T-cell (primary cell): ENCODE measurements around the gene BRICD5. TPM values are rescaled to one million over a fixed set of nuclear protein-coding genes. Genes with fewer than 3 reads are reported as not detected.

Experiments used
- ATAC-seq, 4 experiments: fragments of 200-7000 bp in 3 of 4; fragments of 150-1000 bp in 1 of 4; cut with Tn5 transposase; replicated peaks in 1 of 4; 1 replicate in 3 of 4; 2 replicates in 1 of 4; pipeline ENCODE4 v1.10.0; 2021; ENCODE audit warnings: moderate library complexity in 3 of 4, mild to moderate bottlenecking in 2 of 4, moderate number of reproducible peaks in 1 of 4
- CTCF ChIA-PET, 2 donors: fragments of 300-600 bp; sonication (Branson Sonifier 250); formaldehyde crosslinking; loops; one replicate each; lab custom pipeline; 2022; ENCODE audit warnings: antibody characterized with exemption in 2 of 2; lab: Charles Lee
- POLR2A ChIA-PET, 2 donors: fragments of 300-600 bp; sonication (Branson Sonifier 250); formaldehyde crosslinking; loops; one replicate each; lab custom pipeline; 2022; ENCODE audit warnings: antibody characterized with exemption in 2 of 2; lab: Charles Lee
- DNase-seq, 35 experiments: peaks; one replicate each; pipeline versions ENCODE4 v3.0.0 to v3.0.0-alpha.2; 2013 to 2023
- H3K27ac ChIP-seq: one replicate; pipeline ENCODE4 v1.5.1; 2013; ENCODE audit warnings: low read length
- H3K27me3 ChIP-seq, 2 experiments: replicated peaks in 1 of 2; 1 replicate in 1 of 2; 2 replicates in 1 of 2; pipeline versions ENCODE4 v1.6.1 to v1.7.0; 2013; ENCODE audit warnings: low read length in 1 of 2, mixed read lengths in 1 of 2; ENCODE audit not compliant: control insufficient read depth in 2 of 2, insufficient read depth in 2 of 2; ENCODE audit errors: extremely low read depth in 1 of 2
- H3K36me3 ChIP-seq, 2 donors: 1 replicate in 1 of 2; 2 replicates in 1 of 2; pipeline versions ENCODE4 v1.6.1 to v1.7.0; 2013; ENCODE audit warnings: low read length in 1 of 2; ENCODE audit not compliant: control insufficient read depth in 2 of 2, insufficient read depth in 1 of 2; ENCODE audit errors: extremely low read depth in 1 of 2
- H3K4me1 ChIP-seq, 2 experiments: 1 replicate in 1 of 2; 2 replicates in 1 of 2; pipeline versions ENCODE4 v1.6.1 to v1.7.0; 2013; ENCODE audit warnings: low read length in 2 of 2, mixed read lengths in 1 of 2; ENCODE audit not compliant: insufficient read depth in 2 of 2, control insufficient read depth in 1 of 2; ENCODE audit errors: extremely low read depth in 1 of 2
- H3K4me3 ChIP-seq, 2 donors: 1 replicate in 1 of 2; 2 replicates in 1 of 2; pipeline versions ENCODE4 v1.5.1 to v1.7.0; 2013; ENCODE audit warnings: mild to moderate bottlenecking in 2 of 2, low read length in 1 of 2, moderate library complexity in 1 of 2; ENCODE audit not compliant: control insufficient read depth in 1 of 2; ENCODE audit errors: extremely low read depth in 1 of 2
- H3K9me3 ChIP-seq: 2 replicates; pipeline ENCODE4 v1.7.0; 2013
- H3K27ac Mint-ChIP-seq, 2 donors: one replicate each; pipeline ENCODE4 v1.8.0; 2020 to 2021; ENCODE audit warnings: mild to moderate bottlenecking in 2 of 2, mixed read lengths in 2 of 2
- H3K27me3 Mint-ChIP-seq, 2 donors: one replicate each; pipeline ENCODE4 v1.8.0; 2021 to 2022; ENCODE audit warnings: mixed read lengths in 2 of 2
- H3K36me3 Mint-ChIP-seq: one replicate; pipeline ENCODE4 v1.8.0; 2021; ENCODE audit warnings: mixed read lengths
- H3K4me1 Mint-ChIP-seq, 3 donors: one replicate each; pipeline ENCODE4 v1.8.0; 2020 to 2022; ENCODE audit warnings: mixed read lengths in 3 of 3, mild to moderate bottlenecking in 1 of 3
- H3K4me3 Mint-ChIP-seq, 3 donors: one replicate each; pipeline ENCODE4 v1.8.0; 2020 to 2022; ENCODE audit warnings: mild to moderate bottlenecking in 3 of 3, mixed read lengths in 3 of 3, moderate library complexity in 3 of 3
- H3K9me3 Mint-ChIP-seq, 3 donors: one replicate each; pipeline ENCODE4 v1.8.0; 2020 to 2022; ENCODE audit warnings: mixed read lengths in 3 of 3
- WGBS: methylation state at CpG from one replicate; pipeline ENCODE4 v1.1.5; 2013; ENCODE audit warnings: missing lambda C conversion rate; ENCODE audit not compliant: insufficient coverage; 5-methylcytosine and 5-hydroxymethylcytosine counted together
- total RNA-seq, 35 experiments: library from RNA in 6 of 35; stranded (reverse) in 6 of 35; fragments of 120-200 nt in 1 of 35; gene quantifications; one replicate each; pipeline versions ENCODE4 v1.2.1 to v1.2.4 and lab custom pipeline; 2013 to 2026

BRICD5 gene
- total RNA-seq, 5 donors from 2014 or later (not counting 1 experiment from before 2014, with no cell fraction given), result 6.7 to 27.7 (median 20.4) TPM

DNA sequence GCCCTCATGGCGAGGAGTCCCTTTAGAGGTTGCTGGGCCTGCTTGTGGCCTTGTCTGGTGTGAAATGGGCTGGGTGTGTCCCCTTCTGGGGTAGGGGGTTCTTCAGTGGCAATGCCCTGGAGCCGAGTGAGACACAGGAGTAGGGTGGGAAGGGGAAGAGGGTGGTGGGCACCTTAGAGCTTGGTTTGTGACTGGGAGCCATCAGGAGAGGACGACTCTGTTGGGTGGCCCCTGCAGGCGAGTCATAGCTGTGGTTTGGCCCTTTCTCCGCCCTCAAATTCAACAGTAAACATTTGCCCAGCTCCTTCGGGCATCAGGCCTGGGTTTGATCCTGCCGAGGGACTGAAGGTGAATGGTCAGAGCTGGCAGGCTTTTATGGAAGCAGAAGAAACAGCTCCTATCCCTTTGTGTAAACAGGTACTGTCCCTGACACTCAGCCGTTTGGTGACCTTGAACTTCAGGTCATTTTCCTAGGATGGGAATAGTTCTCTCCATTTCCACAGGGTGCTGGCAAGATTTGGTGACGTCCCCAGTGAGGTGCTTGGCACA, 15.7 kb upstream of the BRICD5 start:
- DNase-seq, result no peak
- H3K4me3 Mint-ChIP-seq, result peak overlapping the region; percentile 29 to 49 (median 39)
- no peaks in the 10 kb centered on the region for H3K27me3 Mint-ChIP-seq
- Histone ChIP-seq H3K27ac (no peak overlapping the region), H3K36me3 (peaks cover 21 to 32% of the 10 kb centered on the region in 2 donors), H3K9me3 (no peaks in the 10 kb centered on the region), H3K27me3 (peaks cover 0 to 14% of the 10 kb centered on the region in 2 experiments), H3K4me1 (peaks cover 3 to 31% of the 10 kb centered on the region in 2 experiments), H3K4me3 (no peak overlapping the region)
- H3K36me3 Mint-ChIP-seq, result peaks cover 10% of the 10 kb centered on the region
- ATAC-seq, result no peak
- POLR2A ChIA-PET, result no interaction called here
- WGBS, result 66% methylated on average over 3 of the region's 9 CpGs
- H3K27ac Mint-ChIP-seq, result no peak overlapping the region
- no peaks in the 10 kb centered on the region for H3K9me3 Mint-ChIP-seq
- CTCF ChIA-PET, result interaction anchor here in 1 of 2 donors (1.2 kb wide), 1 partner anchor 25 kb away, joined by 3 read pairs; the partner anchor contains the start of gene ECI1
- peaks cover 6 to 28% (median 20%) of the 10 kb centered on the region in 3 donors for H3K4me1 Mint-ChIP-seq

DNA sequence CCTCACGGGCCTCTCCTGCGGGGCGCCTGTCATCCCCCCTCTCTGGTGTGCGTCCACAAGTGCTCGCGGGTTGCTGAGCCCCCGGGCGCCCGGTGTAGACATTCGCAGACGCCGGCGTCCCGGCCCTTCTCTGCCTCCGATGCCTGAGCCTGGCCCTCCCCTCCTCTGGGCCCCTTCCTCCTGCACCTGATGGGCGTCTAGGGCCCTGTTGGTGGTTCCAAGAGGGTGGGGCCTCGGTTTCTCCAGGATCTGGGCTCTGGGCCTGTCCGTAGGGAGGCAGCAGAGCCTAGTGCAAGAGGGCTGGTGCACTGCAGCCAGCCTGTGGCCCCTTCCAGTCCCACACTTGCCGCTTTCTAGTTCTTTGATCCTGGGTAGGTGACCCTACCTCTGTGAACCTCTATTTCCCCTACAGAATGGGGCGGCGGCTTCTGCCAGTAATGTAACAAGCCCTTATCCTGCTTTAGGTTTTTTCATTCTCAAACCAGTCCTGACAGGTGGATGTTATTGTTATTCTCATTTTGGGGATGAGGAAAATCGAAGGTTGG, 13.4 kb upstream of the BRICD5 start:
- peaks cover 0 to 11% of the 10 kb centered on the region in 2 experiments for H3K27me3 ChIP-seq
- peak overlapping the region; percentile 70 to 93 for H3K4me3 ChIP-seq
- peaks cover 6 to 28% (median 20%) of the 10 kb centered on the region in 3 donors for H3K4me1 Mint-ChIP-seq
- H3K4me1 ChIP-seq, result peaks cover 3 to 31% of the 10 kb centered on the region in 2 experiments
- H3K9me3 Mint-ChIP-seq, result no peaks in the 10 kb centered on the region
- peaks cover 13 to 16% of the 10 kb centered on the region in 2 donors for H3K36me3 ChIP-seq
- ATAC-seq (peak; percentile 16 to 30 (median 24)), DNase-seq (peak in 15 of 35 experiments; percentile 5 to 38 (median 20))
- H3K27ac Mint-ChIP-seq, result peak overlapping the region in 1 of 2 donors; percentile 3
- H3K9me3 ChIP-seq, result no peaks in the 10 kb centered on the region
- ChIA-PET CTCF (no interaction called here), POLR2A (no interaction called here)
- WGBS, result under 1% methylated on average over 10 of the region's 22 CpGs
- no peaks in the 10 kb centered on the region for H3K27me3 Mint-ChIP-seq
- peak overlapping the region; percentile 68 to 77 (median 77) for H3K4me3 Mint-ChIP-seq
- no peaks in the 10 kb centered on the region for H3K36me3 Mint-ChIP-seq
- H3K27ac ChIP-seq, result peak overlapping the region; percentile 55

DNA sequence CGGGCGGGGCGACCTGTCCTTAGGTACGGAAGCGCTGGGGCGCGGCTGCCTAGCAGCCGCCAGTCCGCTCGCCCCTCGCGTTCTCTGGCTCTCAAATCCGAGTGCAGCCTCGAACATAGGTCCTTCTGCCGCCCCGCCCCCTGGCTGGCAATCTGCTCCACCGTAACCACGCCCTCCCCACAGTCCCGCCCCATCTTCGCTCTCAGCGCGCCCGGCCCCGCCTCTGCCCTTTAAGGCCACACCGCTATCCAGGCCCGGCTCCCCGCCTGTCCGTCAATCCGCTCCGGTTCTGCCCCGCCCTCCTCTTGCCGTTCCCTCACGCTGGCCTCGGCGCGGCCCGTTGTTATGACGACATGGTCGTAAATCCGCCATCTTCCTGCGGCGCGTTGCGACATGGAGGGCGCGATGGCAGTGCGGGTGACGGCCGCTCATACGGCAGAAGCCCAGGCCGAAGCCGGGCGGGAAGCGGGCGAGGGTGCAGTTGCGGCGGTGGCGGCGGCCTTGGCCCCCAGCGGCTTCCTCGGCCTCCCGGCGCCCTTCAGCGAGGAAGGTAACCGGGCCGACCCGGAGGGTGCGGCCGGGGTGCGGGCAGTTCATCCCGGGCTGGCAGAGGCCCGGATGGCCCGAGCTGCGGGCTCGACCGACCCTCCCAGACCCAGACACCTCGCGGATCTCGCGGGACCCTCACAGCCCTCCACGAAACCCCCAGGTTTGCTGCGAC, 12.7 kb upstream of the BRICD5 start, which contains the start of gene E4F1:
Gene E4F1 (plus strand): TSS at position 371 of the 721 bp plus-strand sequence. CDS start 23 bp downstream, at position 394.
- Mint-ChIP-seq H3K27ac (peak within 1 kb of the TSS; percentile 53 to 84), H3K36me3 (no peaks in the 10 kb centered on the region), H3K9me3 (no peaks in the 10 kb centered on the region), H3K4me3 (peak within 1 kb of the TSS; percentile 68 to 88 (median 77)), H3K27me3 (no peaks in the 10 kb centered on the region), H3K4me1 (peaks cover 6 to 28% (median 20%) of the 10 kb centered on the region in 3 donors)
- CTCF ChIA-PET, result interaction anchor here (0.6 kb wide), 2 partner anchors 70 to 83 kb away, joined by 3 to 4 read pairs; no protein-coding TSS in a partner anchor
- DNase-seq (peak; percentile 92 to 99 (median 97)), ATAC-seq (peak; percentile 95 to 97 (median 97))
- under 1% methylated on average over 82 of the region's 82 CpGs for WGBS
- peak within 1 kb of the TSS; percentile 70 to 93 for H3K4me3 ChIP-seq
- peaks cover 0 to 10% of the 10 kb centered on the region in 2 experiments for H3K27me3 ChIP-seq
- H3K36me3 ChIP-seq, result peaks cover 7 to 9% of the 10 kb centered on the region in 2 donors
- H3K27ac ChIP-seq, result peak within 1 kb of the TSS; percentile 60
- peaks cover 3 to 31% of the 10 kb centered on the region in 2 experiments for H3K4me1 ChIP-seq
- no peaks in the 10 kb centered on the region for H3K9me3 ChIP-seq
- POLR2A ChIA-PET, result no interaction called here

DNA sequence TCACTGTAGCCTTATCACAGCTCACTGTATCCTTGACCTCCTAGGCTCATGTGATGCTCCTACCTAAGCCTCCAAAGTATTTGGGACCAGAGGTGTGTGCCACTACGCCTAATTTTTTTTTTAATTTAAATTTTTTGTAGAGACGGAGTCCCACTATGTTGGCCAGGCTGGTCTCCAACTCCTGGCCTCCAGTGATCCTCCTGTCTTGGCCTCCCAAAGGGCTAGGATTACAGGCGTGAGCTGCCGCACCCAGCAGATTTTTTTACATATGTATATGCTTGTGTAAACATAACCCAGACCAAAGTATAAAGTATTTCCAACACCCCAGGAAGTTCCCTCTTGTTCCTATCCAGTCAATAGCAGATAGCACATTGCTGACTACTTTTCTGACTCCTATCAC, 5.7 kb upstream of the BRICD5 start:
- H3K9me3 Mint-ChIP-seq, result no peaks in the 10 kb centered on the region
- CTCF ChIA-PET, result no interaction called here

DNA sequence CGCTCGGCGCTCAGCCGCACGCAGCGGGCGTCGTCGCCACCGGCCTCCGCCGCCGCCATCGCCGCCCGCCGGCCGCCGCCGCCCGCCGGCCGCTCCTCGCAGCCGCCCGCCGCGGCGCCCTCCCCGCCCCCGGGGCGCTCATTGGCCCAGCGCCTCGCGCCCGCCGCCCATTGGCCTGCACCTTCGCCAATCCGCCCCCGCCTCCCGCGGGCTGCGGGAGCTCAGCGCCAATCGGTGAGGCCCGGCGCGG, 4.0 kb upstream of the BRICD5 start, which contains the start of gene PGP:
Gene PGP (minus strand): TSS at position 122 of the 250 bp plus-strand sequence. CDS start 63 bp downstream, at position 59.
- H3K9me3 ChIP-seq, result no peaks in the 10 kb centered on the region
- POLR2A ChIA-PET, result interaction anchor here in 1 of 2 donors (0.6 to 1.0 kb wide), 2 partner anchors 60 to 385 kb away, joined by 3 to 4 read pairs; partner anchors contain the start of gene TRAF7
- H3K4me1 ChIP-seq, result peaks cover 6 to 29% of the 10 kb centered on the region in 2 experiments
- no peaks in the 10 kb centered on the region for H3K27me3 ChIP-seq
- H3K4me3 ChIP-seq, result peak within 1 kb of the TSS; percentile 73 to 83
- ATAC-seq (peak; percentile 93 to 97 (median 96)), DNase-seq (peak in 1 of 35 experiments; percentile 99)
- H3K4me3 Mint-ChIP-seq, result peak within 1 kb of the TSS; percentile 78 to 85 (median 80)
- H3K27me3 Mint-ChIP-seq, result no peaks in the 10 kb centered on the region
- WGBS, result under 1% methylated on average over 48 of the region's 48 CpGs
- H3K27ac Mint-ChIP-seq, result peak within 1 kb of the TSS; percentile 73 to 89
- no peaks in the 10 kb centered on the region for H3K9me3 Mint-ChIP-seq
- CTCF ChIA-PET, result interaction anchor here in 1 of 2 donors (0.5 to 0.6 kb wide), 2 partner anchors 59 to 305 kb away, joined by 3 read pairs; partner anchors contain the start of gene TRAF7
- H3K36me3 ChIP-seq, result peaks cover 9 to 11% of the 10 kb centered on the region in 2 donors
- H3K36me3 Mint-ChIP-seq, result peaks cover 2% of the 10 kb centered on the region
- peak within 1 kb of the TSS; percentile 77 for H3K27ac ChIP-seq
- H3K4me1 Mint-ChIP-seq, result peaks cover 12 to 17% (median 16%) of the 10 kb centered on the region in 3 donors

More for the DNA sequence above, 5.7 kb upstream of the BRICD5 start:
- POLR2A ChIA-PET, result no interaction called here
- DNase-seq, result no peak
- no peak for ATAC-seq
- H3K27ac ChIP-seq, result no peak overlapping the region
- 100% methylated on average over 2 of the region's 4 CpGs for WGBS
- peaks cover 9 to 13% of the 10 kb centered on the region in 2 donors for H3K36me3 ChIP-seq
- H3K4me3 ChIP-seq, result no peak overlapping the region
- no peaks in the 10 kb centered on the region for H3K27me3 ChIP-seq
- Mint-ChIP-seq H3K27ac (no peak overlapping the region), H3K4me1 (peaks cover 12 to 17% (median 16%) of the 10 kb centered on the region in 3 donors), H3K27me3 (no peaks in the 10 kb centered on the region), H3K4me3 (peak overlapping the region; percentile 57 to 78 (median 59)), H3K36me3 (peaks cover 2% of the 10 kb centered on the region)
- H3K9me3 ChIP-seq, result no peaks in the 10 kb centered on the region
- H3K4me1 ChIP-seq, result peaks cover 6 to 29% of the 10 kb centered on the region in 2 experiments
